ENCODE data around the gene TSTD1.
A peak's percentile ranks its signal among the peaks of the same experiment; 100 is the strongest.
"Not testable (repeated sequence)": the region's sequence is repeated elsewhere in the genome, so short reads cannot be mapped to it uniquely, and the experiment has no call there.

Gene TSTD1

DNA sequence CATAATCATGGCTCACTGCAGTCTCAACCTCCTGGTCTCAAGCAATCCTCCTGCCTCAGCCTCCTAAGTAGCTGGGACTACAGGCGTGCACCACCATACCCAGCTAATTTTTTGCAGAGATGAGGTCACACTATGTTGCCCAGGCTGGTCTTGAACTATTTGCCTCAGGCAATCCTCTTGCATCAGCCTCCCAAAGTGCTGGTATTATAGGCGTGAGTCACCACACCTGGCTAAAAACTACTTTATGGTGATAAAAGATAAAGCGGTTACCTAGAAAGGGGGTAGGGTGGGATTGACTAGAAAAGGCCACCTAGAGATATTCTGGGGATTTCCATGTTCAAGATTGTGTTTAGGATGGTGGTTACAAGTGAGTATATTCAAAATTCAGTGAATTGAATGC lies 5.0 kb downstream of the TSTD1 start:
- DNase-seq: no peak

DNA sequence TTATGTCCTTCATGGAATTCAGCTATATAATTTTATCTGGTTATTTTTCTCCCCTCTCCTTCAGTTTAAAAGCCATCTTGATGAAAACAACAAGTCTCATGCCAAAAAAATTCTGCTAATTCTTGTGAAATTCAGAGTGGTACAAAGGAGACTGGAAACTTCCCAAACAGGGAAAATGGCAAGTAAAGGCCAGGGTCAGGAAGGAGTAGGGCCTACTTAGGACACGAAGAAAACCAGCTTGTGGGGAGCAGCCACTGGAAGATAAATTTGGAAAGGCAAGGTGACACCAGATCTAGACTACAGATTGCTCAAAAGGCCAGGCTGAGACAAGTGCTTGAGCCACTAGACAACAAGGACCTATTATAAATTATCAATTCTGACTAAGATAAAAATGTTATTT lies 6.4 kb downstream of the TSTD1 start:
- no peak for DNase-seq

DNA sequence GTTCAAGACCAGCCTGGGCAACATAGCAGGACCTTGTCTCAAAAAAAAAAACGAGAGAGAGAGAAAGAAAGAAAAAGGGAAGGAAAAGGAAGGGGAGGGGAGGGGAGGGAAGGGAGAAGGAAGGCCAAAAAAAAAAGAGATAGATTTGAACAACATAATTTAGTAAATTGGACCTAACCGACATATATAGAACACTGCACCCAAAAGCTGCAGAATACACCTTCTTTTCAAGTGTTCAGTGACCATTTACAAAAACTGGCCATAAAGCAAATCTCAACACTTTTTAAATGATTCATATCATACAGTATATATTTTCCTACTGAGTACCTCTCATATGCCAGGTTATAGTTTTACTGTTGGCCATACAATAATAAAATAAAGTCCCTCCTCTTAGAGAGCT lies 6.9 kb downstream of the TSTD1 start:
- no peak for DNase-seq

DNA sequence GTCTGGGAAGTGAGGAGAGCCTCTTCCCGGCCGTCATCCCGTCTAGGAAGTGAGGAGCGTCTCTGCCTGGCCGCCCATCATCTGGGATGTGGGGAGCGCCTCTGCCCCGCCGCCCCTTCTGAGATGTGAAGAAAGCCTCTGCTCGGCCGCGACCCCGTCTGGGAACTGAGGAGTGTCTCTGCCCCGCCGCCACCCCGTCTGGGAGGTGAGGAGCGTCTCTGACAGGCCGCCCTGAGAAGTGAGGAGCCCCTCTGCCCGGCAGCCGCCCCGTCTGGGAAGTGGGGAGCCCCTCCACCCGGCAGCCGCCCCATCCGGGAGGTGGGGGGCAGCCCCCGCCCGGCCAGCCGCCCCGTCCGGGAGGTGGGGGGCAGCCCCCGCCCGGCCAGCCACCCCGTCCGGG lies 9.3 kb downstream of the TSTD1 start:
- DNase-seq: not testable (repeated sequence)

DNA sequence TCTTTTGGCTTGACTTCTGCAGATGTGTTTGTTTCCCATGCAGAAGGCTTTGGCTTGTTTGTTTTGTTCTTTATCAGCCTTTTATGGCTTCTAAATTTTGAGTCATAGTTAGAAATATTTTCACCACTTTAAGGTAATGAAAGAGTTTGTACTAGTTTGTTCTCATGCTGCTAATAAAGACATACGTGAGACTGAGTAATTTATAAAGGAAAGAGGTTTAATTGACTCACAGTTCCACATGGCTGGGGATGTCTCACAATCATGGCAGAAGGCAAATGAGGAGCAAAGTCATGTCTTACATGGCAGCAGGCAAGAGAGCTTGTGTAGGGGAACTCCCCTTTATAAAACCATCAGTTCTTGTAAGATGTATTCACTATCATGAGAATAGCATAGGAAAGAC lies 11.8 kb downstream of the TSTD1 start:
- DNase-seq: not testable (repeated sequence)

GRCh38 chr1:161022432-161022831 lies 16.3 kb downstream of the TSTD1 start:
- not testable (repeated sequence) for DNase-seq

GRCh38 chr1:161021970-161022353 lies 16.8 kb downstream of the TSTD1 start:
- no peak for DNase-seq

- DNase-seq: peak; percentile 96
Observed at GRCh38 chr1:161021165-161021969, 17.4 kb downstream of the TSTD1 start.

GRCh38 chr1:161020509-161021164 lies 18.1 kb downstream of the TSTD1 start, which contains the start of gene F11R:
F11R (minus strand) TSS chr1:161021152; CDS start chr1:161021073, 79 bp downstream.
- no peak for DNase-seq

DNA sequence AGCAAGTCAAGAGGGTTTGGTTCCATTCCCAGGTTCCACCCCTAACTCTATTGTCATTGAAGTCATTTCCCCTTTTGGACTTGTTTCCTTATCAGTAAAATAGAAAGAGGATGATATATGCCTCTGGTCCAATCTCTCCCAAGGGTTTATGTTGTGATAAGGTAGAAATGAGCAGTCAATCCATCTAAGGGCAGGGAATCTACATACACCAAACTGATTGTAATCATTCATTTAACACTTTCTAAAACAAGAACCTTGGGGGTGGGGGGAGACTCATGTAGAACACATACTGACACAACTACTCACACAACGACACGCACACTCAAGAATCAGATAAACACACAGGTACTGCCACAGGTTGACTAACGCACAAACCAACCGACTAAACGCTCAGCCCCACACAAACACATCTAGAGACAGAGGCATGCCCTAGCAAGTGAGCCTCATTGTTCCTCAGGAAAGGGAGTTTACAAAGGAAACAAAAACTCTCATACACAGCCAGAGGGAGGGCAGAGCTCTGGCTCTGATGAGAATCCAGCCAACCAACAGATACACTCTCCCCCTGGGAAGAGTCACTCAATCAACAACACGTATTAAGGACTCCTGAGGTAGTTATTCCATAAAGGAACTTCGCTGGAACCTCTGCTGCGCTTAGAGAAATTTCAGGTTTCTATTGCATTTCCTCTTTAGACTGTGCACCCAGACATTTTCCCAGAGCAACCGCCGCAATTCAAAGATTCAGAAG lies 18.8 kb downstream of the TSTD1 start:
- DNase-seq: no peak

DNA sequence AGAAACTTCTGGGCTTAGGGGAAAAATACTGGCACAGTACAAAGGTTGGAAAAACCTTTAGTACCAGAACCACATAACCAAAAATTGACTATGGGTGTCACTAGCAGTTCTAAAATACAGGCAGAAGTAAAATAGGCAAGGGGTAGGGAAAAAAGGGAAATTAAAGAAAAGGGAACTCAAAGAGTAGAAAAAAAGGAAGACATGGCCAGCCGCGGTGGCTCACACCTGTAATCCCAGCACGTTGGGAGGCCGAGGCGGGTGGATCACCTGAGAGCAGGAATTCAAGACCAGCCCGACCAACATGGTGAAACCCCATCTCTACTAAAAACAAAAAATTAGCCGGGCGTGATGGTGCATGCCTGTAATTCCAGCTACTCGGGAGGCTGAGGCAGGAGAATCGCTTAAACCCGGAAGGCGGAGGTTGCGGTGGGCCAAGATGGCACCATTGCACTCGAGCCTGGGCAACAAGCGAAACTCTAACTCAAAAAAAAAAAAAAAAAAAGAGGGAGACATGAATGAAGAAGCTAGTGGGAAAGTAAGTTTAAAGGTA lies 19.6 kb downstream of the TSTD1 start:
- not testable (repeated sequence) for DNase-seq

GRCh38 chr1:161018631-161018930 lies 20.2 kb downstream of the TSTD1 start:
- DNase-seq: no peak

- DNase-seq: no peak
Observed at GRCh38 chr1:161017756-161018630, 20.8 kb downstream of the TSTD1 start.

- DNase-seq: not testable (repeated sequence)
Observed at GRCh38 chr1:161017181-161017580, 21.6 kb downstream of the TSTD1 start.

- DNase-seq: not testable (repeated sequence)
Observed at GRCh38 chr1:161016683-161017082, 22.1 kb downstream of the TSTD1 start.

DNA sequence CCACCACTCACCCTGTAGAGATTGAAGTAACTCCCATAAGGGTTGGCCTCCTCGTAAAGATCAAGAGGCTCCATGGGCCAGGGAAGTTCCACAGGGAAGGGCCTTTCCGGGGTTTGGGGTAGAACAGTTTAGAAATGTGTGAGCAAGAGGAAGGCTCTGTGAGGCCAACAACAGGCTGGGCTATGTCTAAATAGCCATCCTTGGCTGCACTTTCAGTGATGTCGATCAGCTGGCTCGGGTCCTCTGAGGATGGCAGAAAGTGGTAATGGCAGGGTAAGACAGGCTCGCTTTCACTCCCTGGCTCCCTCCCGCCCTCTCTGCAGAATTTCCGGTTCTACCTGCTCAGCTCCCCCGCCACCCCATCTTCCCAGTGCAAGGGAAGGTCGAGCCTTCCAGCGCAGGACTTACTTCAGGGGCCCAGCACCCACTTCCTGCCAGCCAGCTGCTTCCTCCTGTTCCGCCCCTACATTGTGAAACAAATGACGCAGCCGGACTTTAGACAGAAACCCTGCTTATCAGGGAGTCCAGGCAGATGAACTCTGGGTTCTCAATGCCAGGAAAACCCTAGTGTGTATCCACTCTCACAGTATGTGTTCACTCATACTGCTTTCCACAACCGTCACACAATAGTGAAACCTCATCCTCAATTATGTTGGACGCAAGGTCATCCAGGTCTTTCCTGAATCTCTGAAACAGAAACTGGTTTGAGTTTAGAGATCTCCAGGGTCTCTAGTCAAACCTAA lies 25.1 kb downstream of the TSTD1 start:
- peak; percentile 76 for DNase-seq

GRCh38 chr1:161013131-161013487 lies 25.7 kb downstream of the TSTD1 start:
- DNase-seq: no peak

DNA sequence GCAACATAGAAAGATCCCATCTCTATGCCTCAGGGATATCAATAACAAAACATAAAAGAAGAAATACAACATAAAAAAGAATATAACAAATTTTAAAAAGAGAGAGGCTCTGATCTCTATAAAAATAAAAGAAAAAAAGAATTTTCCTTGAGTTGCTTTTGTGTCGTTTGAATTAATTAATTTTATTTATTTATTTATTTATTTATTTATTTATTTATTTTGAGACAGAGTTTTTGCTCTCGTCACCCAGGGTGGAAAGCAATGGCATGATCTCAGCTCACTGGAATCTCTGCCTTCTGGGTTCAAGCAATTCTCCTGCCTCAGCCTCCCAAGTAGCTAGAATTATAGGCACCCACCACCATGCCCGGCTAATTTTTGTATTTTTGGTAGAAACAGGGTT lies 26.3 kb downstream of the TSTD1 start:
- no peak for DNase-seq

DNA sequence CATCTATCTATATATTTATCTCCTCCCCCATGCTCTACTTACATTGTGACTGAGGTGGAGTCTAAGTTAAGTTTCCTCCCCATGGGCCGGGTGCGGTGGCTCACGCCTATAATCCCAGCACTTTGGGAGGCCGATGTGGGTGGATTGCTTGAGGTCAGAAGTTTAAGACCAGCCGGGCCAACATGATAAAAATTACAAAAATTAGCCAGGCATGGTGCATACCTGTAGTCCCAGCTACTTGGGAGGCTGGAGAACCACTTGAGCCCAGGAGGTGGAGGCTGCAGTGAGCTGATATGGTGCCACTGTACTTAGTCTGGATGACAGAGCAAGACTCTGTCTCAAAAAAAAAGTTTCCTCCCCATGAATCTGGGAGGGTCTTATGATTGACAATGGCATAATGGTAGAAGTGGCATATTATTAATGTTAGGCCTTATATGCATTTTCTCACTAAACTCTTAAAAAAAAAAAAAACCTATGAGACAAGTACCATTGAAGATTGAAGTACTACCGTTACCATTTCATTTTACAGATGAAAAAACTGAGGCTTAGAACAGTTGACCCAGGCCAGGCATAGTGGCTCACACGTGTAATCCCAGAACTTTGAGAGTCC lies 29.1 kb downstream of the TSTD1 start:
- DNase-seq: no peak

- no peak for DNase-seq
Observed at GRCh38 chr1:161008869-161009510, 29.8 kb downstream of the TSTD1 start.

DNA sequence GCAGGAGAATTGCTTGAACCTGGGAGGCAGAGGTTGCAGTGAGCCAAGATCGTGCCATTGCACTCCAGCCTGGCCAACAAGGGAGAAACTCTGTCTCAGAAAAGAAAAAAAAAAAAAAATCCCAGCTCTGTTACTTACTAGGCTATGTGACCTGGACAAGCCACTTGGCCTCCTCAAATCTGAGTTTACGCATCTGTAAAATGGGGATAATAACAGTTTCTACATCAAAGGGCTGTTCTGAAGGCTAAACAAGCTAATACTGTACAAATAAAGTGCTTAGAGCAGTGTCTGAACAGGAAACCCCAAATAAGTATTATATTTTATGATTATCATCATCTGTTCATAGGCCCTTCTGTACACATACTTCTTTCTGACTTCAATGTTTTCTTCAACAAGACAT lies 31.4 kb downstream of the TSTD1 start:
- no peak for DNase-seq
